ENCODE data around the gene TACC2.

GRCh38 chr10:122244001-122244975 is 255.3 kb downstream of the TACC2 start:
- TF ChIP-seq CTCF (IDR thresholded peaks at IDR 0.05): no peak
- TF ChIP-seq POLR2A (IDR thresholded peaks at IDR 0.05): no peak
- no peak for TF ChIP-seq POLR2AphosphoS5 (IDR thresholded peaks at IDR 0.05)
